B cell (primary cell): ENCODE data around the gene KRT72. TPM values are rescaled to one million over a fixed set of nuclear protein-coding genes. Genes with fewer than 3 reads are reported as not detected.

Experiments
- polyA plus RNA-seq: library from polyadenylated mRNA; depleted of rRNA; stranded (reverse); fragments of >200 nt; gene quantifications from 2 replicates; pipeline ENCODE4 v1.2.3, GENCODE V29; 2012
- total RNA-seq, 2 donors: library from RNA; stranded (reverse); fragments of 120-200 nt in 1 of 2; gene quantifications; 1 replicate in 1 of 2; 2 replicates in 1 of 2; pipeline versions ENCODE4 v1.2.3 to v1.2.4, GENCODE V29; 2013 to 2022

KRT72 gene
- total and polyA plus RNA-seq, 2 donors (not counting 1 experiment from before 2014, with no cell fraction given), result 0.04 TPM; not detected in 1

Other genes with a start within 250 kb of the KRT72 start
- gene KRT85, start 234.0 kb downstream of the KRT72 start, total RNA-seq, result not detected in 2 replicates
- gene KRT85, start 234.0 kb downstream of the KRT72 start, polyA plus RNA-seq, result not detected in 2 replicates
- not detected in 2 replicates for gene KRT84, start 215.8 kb downstream of the KRT72 start, total RNA-seq
- not detected in 2 replicates for gene KRT84, start 215.8 kb downstream of the KRT72 start, polyA plus RNA-seq
- not detected in 2 replicates for gene KRT82, start 195.1 kb downstream of the KRT72 start, total RNA-seq
- not detected in 2 replicates for gene KRT82, start 195.1 kb downstream of the KRT72 start, polyA plus RNA-seq
- not detected in 2 replicates for gene KRT75, start 167.1 kb downstream of the KRT72 start, total RNA-seq
- not detected in 2 replicates for gene KRT75, start 167.1 kb downstream of the KRT72 start, polyA plus RNA-seq
- not detected in 2 replicates for gene KRT6B, start 149.3 kb downstream of the KRT72 start, total RNA-seq
- gene KRT6B, start 149.3 kb downstream of the KRT72 start, polyA plus RNA-seq, result not detected in 2 replicates
- gene KRT6C, start 127.7 kb downstream of the KRT72 start, total RNA-seq, result not detected in 2 replicates
- gene KRT6C, start 127.7 kb downstream of the KRT72 start, polyA plus RNA-seq, result not detected in 2 replicates
- gene KRT6A, start 108.2 kb downstream of the KRT72 start, total RNA-seq, result not detected in 2 replicates
- not detected in 2 replicates for gene KRT6A, start 108.2 kb downstream of the KRT72 start, polyA plus RNA-seq
- gene KRT5, start 81.1 kb downstream of the KRT72 start, total RNA-seq, result not detected in 2 replicates
- 0.19 TPM in 1 of 2 replicates, not detected in the other for gene KRT5, start 81.1 kb downstream of the KRT72 start, polyA plus RNA-seq
- gene KRT71, start 48.3 kb downstream of the KRT72 start, total RNA-seq, result not detected in 2 replicates
- gene KRT71, start 48.3 kb downstream of the KRT72 start, polyA plus RNA-seq, result not detected in 2 replicates
- gene KRT74, start 27.6 kb downstream of the KRT72 start, total RNA-seq, result not detected in 2 replicates
- not detected in 2 replicates for gene KRT74, start 27.6 kb downstream of the KRT72 start, polyA plus RNA-seq
- not detected in 2 replicates for gene KRT73, start 17.1 kb upstream of the KRT72 start, total RNA-seq
- gene KRT73, start 17.1 kb upstream of the KRT72 start, polyA plus RNA-seq, result 0.07 and 0.36 TPM in 2 replicates
- gene KRT2, start 50.7 kb upstream of the KRT72 start, total RNA-seq, result not detected in 2 replicates
- 0.04 TPM in 2 replicates for gene KRT2, start 50.7 kb upstream of the KRT72 start, polyA plus RNA-seq
- not detected in 2 replicates for gene KRT1, start 78.9 kb upstream of the KRT72 start, total RNA-seq
- gene KRT1, start 78.9 kb upstream of the KRT72 start, polyA plus RNA-seq, result 0.07 TPM in 1 of 2 replicates, not detected in the other
- gene KRT77, start 102.1 kb upstream of the KRT72 start, total RNA-seq, result not detected in 2 replicates
- gene KRT77, start 102.1 kb upstream of the KRT72 start, polyA plus RNA-seq, result not detected in 2 replicates
- gene KRT76, start 175.9 kb upstream of the KRT72 start, total RNA-seq, result not detected in 2 replicates
- not detected in 2 replicates for gene KRT76, start 175.9 kb upstream of the KRT72 start, polyA plus RNA-seq
- gene KRT3, start 194.7 kb upstream of the KRT72 start, total RNA-seq, result not detected in 2 replicates
- not detected in 2 replicates for gene KRT3, start 194.7 kb upstream of the KRT72 start, polyA plus RNA-seq
- gene KRT4, start 212.7 kb upstream of the KRT72 start, total RNA-seq, result not detected in 2 replicates
- not detected in 2 replicates for gene KRT4, start 212.7 kb upstream of the KRT72 start, polyA plus RNA-seq
- not detected in 2 replicates for gene KRT79, start 232.8 kb upstream of the KRT72 start, total RNA-seq
- gene KRT79, start 232.8 kb upstream of the KRT72 start, polyA plus RNA-seq, result not detected in 2 replicates
- gene KRT78, start 247.5 kb upstream of the KRT72 start, total RNA-seq, result not detected in 2 replicates
- gene KRT78, start 247.5 kb upstream of the KRT72 start, polyA plus RNA-seq, result not detected in 2 replicates